SK-N-SH treated with all-trans-retinoic acid at 6 μM for 48 hours (cell line): Measurements from ENCODE around the gene LMF1.

ENCODE experiments used
- ZFP30 ChIP-seq: fragments of 450-650 bp; formaldehyde crosslinking; IDR thresholded peaks from 2 replicates; pipeline ENCODE4 v1.5.0; 2022; ENCODE audit warnings: mild to moderate bottlenecking, moderate library complexity
- ZNF565 ChIP-seq: fragments of 450-650 bp; formaldehyde crosslinking; conservative IDR thresholded peaks from 2 replicates; pipeline ENCODE4 v1.5.0; 2020; ENCODE audit warnings: low read depth, mild to moderate bottlenecking, moderate library complexity
- ZNF70 ChIP-seq: fragments of 450-650 bp; formaldehyde crosslinking; IDR thresholded peaks from 2 replicates; pipeline ENCODE4 v1.5.0; 2020; ENCODE audit warnings: mild to moderate bottlenecking, moderate library complexity
- TF ChIP-seq, protein P1 (sequence below): fragments of 250-450 bp; sonication (Bioruptor Pico); IDR thresholded peaks from 2 replicates; pipeline ENCODE4 v1.5.1; 2020; ENCODE audit warnings: low read depth, mild to moderate bottlenecking, moderate library complexity

DNA sequence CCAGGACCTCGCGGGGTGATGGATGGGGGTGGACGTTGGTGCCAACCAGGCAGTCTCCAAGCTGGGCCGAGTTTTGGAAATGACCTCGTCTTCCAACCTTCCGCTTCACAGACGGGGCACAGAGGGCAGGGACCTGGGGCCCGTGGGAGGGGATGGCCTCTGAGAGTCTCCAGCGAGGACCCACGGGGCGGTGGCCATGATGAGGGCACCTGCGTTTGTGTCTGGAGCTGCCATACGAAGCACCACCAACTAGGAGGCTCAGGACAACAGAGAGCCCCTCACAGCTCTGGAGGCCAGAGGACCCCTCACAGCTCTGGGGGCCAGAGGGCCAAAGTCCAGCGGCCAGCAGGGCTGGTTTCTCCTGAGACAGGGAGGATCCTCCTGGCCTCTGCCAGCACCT is 37.3 kb upstream of the LMF1 start:
- TF ChIP-seq ZFP30 (CRISPR knock-in tag) (no peak), ZNF565 (CRISPR knock-in tag) (no peak), ZNF70 (CRISPR knock-in tag) (no peak)
- TF ChIP-seq, protein P1, sequence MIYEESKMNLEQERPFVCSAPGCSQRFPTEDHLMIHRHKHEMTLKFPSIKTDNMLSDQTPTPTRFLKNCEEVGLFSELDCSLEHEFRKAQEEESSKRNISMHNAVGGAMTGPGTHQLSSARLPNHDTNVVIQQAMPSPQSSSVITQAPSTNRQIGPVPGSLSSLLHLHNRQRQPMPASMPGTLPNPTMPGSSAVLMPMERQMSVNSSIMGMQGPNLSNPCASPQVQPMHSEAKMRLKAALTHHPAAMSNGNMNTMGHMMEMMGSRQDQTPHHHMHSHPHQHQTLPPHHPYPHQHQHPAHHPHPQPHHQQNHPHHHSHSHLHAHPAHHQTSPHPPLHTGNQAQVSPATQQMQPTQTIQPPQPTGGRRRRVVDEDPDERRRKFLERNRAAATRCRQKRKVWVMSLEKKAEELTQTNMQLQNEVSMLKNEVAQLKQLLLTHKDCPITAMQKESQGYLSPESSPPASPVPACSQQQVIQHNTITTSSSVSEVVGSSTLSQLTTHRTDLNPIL (CRISPR knock-in tag) = no peak
